HTR-8/SVneo (cell line): Measurements from ENCODE around the gene WNT3A.

ENCODE experiments used
- DNase-seq: peaks from one replicate; pipeline ENCODE4 v3.0.0; 2011; ENCODE audit warnings: low spot score, mixed read lengths; ENCODE audit not compliant: insufficient read length
- FAIRE-seq: peaks from 2 replicates; lab custom pipeline; 2011; peaks lifted over from hg19 to GRCh38; lab: Jason Lieb, UNC

WNT3A gene

DNA sequence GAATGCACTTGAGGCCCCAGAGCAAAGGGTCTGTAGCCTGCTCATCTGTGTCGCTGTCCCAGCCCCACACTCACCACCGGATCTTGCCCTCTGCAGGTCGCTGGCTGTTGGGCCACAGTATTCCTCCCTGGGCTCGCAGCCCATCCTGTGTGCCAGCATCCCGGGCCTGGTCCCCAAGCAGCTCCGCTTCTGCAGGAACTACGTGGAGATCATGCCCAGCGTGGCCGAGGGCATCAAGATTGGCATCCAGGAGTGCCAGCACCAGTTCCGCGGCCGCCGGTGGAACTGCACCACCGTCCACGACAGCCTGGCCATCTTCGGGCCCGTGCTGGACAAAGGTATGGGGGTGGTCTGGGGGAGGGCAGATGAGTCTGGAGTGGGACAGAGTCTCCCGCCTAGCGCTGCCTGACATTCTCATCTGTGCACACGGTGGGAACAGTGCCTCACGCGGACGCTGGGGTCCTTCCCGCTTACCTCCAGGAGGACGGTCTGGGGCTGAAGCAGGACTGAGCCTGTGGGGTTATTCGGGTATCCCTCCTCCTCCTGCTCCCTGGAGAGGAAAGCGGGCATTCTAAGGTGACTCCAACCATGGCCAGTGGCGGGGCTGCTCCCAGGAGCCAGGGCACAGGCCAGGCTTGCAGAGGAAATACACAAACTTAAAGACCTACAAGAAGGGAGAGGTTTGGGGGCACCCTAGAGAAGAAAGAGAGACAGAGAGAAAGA, 15.9 kb downstream of the WNT3A start:
- no peak for FAIRE-seq
- no peak for DNase-seq

DNA sequence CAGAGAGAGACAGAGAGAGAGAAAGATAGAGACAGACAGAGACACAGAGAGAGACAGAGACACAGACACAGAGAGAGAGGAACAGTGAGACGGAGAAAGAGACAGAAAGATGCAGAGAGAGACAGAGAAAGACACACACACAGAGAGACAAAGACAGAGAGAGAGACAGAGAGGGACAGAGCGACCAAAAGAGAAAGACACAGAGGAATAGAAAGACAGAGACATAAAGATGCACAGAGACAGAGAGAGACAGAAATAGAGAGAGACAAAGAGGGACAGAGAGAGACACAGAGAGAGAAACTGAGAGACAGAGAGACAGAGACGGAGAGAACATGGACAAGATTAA, 16.5 kb downstream of the WNT3A start:
- DNase-seq (no peak), FAIRE-seq (no peak)

DNA sequence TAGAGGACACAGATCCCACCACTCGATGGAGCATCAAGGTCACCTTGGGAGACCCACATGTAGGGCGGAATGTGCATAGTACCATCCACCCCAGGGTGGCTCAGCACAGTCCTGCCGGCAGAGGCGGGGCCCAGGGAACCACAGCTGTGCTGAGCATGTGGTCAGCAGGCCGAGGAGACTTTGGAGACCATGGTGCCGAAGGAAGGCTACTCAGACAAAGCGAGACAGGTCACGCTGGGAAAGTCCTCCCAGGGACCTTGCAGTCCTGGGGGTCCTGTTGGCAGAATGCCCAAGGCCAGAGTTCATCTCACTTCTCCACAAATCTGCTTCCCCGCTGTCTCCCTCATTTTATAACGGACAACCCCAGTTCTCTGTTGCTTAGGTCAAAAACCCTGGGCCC, 22.5 kb downstream of the WNT3A start:
- DNase-seq (no peak), FAIRE-seq (no peak)

DNA sequence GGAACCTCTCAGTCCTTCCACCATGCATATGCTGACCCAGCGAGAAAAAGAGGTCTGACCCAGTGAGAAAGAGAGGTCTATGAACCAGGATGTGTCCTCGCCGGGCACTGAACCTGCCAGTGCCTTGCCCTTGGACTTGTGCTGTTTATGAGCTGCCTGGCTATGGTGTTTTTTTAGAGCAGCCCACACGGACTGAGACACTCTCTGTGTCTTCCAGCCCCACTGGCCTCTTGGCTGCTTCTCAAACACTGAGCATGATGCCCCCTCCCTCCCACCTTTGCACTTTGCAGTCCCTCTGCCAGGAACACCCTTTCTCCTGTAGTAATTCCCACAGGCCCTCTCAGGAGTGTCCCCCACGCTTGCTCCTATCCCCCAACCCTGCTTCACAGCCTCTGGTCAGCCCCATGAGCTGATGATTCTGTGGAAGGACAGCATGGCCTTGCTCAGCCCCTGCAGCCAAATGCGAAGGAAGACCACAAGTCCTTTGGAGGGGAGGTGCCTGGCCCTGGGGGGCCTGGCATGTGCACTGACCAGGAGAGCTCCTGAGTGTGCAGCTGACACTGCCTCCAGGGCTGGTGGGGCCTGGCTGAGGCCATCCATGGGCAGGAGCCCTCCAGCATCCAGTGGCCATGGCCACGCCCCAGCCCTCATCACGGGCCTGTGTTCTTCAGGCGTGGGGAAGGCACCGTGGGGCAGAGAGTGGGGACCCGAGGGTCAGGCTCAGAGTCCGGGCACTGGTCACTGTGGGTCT, 23.8 kb downstream of the WNT3A start:
- no peak for FAIRE-seq

DNA sequence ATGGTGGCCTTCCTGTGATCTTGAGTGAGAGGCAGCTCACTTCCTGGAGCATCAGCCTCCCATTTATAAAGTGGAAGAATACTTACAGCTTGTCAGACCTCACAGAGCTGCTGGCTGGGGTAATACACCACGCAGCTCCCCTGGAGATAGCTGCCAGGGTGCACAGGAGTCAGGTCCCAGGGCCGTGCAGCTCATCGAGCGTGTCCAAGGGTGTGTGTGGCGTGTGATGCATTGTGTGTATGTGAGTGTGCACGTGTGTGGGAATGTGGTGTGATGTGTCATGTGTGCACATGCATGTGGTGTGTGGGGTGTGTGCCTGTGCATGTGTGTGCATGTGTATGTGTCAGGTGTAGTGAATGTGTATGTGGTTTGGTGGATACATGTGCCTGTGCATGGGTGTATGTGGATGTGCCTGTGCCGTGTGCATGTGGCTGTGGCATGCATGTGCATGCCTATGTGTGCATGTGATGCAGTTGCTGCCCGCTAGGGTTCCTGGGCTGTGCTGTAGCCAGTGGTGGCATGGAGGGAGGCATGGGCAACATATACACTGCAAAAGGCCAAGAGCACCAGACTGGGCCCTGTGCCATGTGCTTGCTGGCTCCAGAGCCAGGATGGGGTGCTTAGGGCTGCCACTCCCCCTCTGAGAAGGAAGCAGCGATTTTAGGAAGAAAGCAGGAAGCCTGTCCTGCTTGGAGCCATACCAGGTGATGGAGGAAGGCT, 24.6 kb downstream of the WNT3A start:
- peak; percentile 90 for FAIRE-seq
- no peak for DNase-seq

More for the DNA sequence above, 23.8 kb downstream of the WNT3A start:
- no peak for DNase-seq

DNA sequence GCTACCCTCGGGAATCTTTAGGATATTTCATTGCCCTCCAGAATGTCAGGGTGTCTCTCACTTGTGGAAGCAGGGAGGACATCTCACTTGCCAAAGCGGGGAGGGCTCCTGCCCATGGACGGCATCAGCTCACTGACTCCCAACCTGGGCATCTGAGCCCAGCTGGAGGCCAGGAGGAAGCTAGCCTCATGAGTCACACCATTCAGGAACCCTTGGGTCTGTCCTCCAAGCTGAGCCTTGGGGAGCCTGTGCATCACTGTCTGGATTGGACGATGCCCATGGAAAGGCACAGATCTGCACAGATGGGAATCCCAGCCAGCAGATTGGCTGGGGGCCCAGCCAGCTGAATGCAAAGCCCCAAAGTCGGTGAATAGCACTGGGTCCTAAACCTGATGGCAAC, 25.2 kb downstream of the WNT3A start:
- FAIRE-seq, result no peak
- DNase-seq, result no peak

DNA sequence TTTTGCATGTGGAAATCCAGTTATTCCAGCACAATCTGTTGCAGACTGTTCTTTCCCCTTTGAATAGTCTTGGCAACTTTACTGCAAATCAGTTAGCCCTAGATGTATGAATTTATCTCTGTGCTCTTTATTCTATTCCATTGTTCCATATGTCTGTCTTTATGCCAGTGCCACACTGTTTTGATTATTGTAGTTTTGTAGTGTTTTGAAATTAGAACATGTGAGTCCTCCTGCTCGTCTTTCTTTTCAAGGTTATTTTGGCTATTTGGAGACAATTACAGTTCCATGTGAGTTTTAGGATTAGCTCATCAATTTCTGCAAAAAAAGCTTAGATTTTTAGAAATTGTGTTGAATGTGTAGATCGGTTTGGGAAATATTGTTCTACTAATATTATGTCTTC, 26.6 kb downstream of the WNT3A start:
- FAIRE-seq (no peak), DNase-seq (no peak)

DNA sequence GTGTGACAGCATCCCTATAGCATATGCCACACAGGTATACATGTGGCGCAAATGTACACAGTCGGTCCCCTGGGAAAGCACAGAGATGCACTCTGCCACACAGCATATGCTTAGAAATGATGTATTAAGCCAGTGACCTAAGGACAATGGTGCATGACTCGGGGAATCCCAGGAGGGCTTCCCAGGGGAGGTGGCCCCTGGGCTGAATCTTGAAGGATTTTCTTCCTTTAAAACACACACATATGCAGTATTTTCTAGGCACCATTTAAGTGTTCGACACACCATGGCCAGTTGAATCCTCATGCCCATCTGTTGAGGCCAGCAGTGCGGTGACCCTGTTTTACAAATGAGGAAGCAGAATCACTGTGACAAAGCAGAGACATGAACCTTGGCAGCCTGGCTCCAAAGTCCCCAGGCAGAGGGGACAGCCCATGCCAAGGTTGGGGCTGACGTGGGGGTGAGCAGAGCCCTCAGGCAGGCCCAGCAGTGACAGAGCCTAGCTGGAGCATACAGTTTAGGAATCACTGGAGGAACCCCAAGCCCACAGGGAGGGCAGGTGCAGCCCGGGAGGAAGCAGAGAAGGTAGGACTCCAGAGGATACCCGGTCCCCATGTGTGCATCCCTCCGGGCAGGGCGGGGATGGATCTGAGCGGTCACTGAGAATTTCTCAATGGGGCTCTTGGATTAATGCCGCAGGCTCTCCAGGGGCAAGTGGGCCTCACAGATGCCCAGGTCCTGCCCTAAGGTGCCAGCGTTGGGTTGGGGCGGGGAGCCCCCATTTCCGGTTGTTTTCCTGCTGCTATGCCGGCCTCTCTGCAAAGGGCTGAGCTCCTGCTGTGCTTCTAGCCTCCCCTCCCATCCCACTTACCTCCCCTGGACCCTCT, 28.4 kb downstream of the WNT3A start:
- no peak for FAIRE-seq

DNA sequence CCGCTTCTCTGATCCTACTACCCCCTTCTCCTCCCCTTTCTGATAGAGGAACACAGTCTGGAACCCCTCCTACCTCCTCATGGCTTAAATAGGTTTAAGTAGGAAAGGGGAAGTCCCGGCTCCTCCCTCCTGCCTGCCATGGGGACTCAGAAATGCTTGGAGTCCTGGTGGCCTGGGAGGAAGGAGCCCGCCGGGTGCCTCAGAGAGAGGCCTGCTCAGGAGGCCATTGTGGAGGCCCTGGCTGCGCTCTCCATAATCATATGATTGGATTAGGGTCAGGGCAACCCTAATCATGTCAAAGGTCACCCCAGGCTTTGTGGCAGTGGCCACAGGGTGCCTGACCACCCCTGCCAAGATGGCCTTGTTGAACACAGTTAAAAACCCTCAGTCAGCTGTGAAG, 29.0 kb downstream of the WNT3A start:
- no peak for DNase-seq
- no peak for FAIRE-seq

More for the DNA sequence above, 28.4 kb downstream of the WNT3A start:
- no peak for DNase-seq

DNA sequence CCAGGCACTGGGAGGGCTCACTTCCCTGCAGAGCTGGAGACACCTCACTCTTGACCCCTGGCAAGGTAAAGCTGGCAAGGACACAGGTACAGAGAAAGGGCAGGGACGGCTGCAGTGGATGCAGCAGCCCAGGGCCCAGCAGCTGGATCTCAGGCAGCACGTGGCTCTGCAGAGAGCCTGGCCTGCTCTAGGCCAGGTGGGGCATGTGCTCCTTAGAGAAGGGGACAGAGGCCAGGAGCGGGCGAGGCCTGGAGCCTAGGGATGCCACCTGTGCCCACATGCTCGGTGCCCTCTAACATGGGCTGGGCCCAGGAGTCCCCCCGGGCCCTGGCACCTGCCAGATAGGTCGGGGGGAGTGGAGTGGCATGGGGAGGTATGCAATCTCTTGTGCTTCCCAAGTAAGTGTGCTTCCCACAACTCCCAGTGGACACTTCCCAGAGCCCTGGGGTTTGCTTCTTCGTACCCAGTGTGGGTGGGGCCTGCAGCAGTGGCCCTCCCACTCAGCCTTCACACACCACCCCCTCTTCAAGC, 30.0 kb downstream of the WNT3A start:
- DNase-seq (no peak), FAIRE-seq (no peak)

DNA sequence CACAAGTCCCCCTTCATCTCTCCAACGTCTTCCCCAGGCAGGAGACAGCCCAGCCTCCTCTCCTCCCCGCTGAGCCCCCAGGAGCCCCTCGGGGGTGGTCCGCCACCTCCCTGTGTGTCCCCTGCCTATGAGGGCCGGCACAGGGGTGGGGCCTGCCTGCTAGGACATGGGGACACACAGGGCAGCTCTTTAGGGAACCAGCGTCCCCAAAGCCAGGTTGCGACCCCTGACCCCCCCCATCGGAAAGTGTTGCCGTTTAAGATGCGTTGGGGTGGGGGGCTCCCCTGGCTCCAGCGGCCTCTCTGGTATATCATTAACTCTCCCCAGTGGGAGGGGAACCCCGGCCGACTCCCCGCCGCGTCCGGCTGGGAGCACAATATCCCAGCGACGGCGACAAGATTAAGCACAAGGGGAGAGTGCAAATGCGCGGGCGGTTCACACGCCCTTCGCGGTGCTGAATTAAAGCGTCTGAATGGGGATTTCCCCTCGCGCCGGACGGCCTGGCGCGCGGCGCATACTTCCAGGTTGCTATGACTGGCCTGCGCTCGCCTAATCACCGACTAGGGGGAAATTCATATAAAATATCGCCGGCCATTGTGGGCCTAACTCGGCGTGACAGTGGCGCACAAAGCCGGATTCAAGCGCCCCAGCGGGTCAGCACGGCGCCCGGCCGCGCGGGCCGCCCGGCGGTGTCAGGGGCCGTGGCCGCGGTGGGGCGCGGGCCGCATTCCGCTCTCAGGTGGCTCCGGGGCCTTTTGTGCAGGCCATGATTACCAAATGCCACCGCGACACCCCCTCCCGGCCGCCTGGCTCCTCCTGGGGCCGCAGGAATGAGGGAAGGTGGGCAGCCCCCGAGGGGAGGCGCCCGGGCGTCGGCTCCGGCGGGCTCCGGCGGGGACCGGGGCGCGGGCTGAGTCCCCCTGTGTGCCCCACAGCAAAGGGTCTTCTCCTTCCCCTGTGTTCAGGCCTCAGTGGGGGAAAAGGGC, 30.9 kb downstream of the WNT3A start:
- DNase-seq, result no peak
- FAIRE-seq, result no peak

DNA sequence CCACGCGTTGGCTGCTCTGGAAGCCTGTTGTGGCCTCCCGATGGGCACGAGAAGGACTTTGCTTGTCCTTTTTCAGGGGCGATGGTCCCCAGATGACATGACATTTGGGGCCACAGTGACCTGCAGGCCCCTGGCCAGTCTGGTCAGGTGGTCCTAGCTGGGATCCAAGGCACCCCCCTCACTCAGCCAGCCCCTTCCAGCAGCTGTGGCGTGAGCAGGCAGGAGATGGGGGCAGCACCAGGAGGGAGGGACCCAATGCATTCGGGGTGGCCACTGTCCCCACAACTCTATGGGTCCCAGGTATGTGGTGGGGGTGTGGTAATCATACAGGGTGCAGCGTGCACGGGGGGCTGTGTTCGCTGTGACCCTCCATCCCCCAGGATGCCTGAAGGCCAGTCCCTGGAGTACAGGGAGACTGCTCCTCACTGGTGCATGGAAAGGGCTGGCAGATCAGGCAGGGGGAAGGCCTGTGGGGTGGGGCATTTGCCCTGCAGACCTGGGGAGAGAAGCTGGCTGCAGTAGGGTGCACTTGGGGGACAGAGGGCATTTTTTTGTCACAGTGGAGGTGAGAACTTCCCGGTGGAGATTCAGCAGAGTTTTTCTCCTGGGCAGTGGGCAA, 31.7 kb downstream of the WNT3A start:
- FAIRE-seq, result no peak
- no peak for DNase-seq

DNA sequence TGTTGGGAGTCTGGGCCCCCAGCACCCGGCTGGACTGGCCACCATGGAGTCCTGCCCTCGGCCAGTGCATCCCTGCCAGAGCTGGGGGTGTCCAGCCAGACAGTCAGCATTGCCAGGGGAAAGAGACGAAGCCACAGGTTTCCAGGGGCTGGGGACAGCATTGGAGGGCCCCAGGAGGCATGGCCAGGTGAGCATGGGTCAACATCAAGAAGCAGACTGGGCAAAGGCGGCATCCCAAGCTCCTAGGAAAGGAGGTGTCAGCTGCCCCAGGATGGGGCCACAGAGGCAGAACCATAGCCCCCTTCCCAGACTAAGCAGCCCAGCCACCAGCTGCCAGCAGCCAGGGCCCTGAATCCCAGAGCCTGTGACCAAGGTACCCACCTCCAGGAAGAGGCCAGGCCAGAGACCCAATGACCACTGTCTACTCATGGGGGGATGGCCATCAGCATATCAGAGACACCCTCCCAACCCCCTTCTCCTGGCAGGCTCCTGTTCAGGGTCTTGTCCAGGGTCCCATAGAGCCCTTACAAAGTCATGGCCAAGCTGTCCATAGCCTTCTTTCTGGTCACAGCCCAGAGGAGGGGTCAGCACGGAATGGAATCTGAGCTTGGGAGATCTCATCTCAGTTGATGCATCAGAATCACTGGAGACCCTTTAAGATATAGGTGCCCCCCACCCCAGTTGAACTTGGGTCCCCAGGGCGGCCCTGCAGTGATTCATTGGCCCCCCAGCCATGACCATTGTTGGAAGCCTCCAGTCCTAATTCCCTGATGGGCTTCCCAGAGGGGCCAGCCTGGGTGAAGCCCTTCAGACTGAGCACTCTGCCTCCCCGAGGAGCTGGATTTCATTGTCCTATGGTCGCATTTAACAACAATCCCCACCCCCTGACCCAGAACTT, 32.5 kb downstream of the WNT3A start:
- no peak for FAIRE-seq
- no peak for DNase-seq

DNA sequence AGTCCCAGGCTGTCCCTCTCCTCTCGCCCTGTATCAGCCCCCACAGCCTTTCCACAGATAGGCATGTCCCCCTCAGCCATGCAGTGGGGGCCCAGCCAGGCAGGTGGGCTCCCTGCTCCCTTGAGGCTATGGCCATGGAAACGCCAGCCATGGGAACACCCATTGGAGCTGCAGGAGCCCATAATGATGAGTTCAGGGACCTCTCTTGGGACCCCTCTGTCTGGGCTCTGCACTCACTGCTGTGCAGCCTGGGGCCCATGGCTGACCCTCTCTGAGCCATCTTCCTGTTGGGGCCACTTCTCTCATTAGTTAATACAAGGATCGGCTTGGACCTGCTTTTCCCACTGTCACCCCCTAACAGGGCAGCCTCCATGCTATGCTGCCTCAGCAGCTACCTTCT, 33.2 kb downstream of the WNT3A start:
- DNase-seq (no peak), FAIRE-seq (no peak)

DNA sequence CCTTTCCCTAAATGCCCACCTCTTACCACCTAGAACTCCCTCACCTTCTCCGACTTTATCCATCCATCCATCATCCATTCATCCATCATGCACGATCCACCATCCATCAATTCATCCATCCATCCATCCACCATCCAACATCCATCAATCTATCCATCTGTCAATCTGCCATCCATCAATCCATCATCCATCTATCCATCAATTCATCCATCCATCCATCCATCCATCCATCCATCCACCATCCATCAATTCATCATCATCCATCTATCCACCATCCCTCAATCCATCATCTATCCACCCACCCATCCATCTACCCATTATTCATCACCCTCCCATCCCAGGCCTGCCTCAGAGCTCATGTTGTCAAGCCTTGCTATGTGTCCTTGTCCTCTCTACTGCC, 34.5 kb downstream of the WNT3A start:
- FAIRE-seq (peak; percentile 42), DNase-seq (no peak)

DNA sequence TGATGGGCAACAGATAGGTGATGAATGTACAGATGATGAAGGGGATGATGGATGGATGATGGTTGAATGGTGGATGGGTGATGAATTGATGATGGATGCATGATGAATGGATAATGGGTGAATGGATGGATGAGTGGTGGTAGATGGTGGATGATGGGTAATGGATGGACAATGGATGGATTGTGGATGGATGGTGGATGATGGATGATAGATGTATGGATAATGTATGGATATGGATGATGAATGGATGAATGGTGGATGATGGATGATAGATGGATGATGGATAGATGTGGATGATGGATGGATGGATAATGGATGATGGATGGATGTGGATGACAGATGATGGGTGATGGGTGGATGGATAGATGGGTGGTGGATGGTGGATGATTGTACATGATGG, 35.7 kb downstream of the WNT3A start:
- FAIRE-seq, result peak; percentile 42
- no peak for DNase-seq

DNA sequence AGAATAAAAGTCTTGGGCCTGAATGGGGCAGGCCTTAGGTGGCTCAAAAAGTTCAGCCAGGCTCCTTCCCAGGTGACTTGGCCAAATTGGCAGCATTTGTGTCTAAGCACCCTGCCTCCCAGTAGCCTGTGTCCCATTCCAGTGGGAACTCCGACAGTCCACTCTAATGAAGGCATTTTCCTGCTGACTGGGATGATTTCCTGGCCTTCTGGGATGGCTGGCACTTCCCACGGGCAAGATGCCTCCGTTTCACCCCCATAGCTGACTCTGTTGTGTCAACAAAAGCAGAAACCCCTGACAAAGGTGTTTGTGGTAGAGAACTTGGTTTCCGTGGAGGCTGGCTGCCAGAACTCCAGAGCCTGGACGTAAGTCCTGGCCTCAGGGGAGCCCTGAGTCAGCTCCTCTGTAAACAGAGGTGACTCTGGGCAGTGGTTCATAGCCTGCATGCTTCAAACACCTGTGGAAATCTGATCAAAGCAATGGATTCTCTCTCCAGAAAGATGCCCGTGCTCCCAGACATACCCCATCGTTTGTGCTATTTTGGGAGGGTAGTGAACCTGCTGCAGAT, 36.6 kb downstream of the WNT3A start:
- no peak for FAIRE-seq

More for the DNA sequence above, 36.6 kb downstream of the WNT3A start:
- no peak for DNase-seq
